ENCODE results near the gene DUOXA1. TPM values are rescaled to one million over a fixed set of nuclear protein-coding genes. Genes with fewer than 3 reads are reported as not detected.

DUOXA1 gene
- polyA plus RNA-seq, 2 of the 4 experiments (the other 2 are of a cell fraction) = 0.18 to 0.23 TPM

DNA sequence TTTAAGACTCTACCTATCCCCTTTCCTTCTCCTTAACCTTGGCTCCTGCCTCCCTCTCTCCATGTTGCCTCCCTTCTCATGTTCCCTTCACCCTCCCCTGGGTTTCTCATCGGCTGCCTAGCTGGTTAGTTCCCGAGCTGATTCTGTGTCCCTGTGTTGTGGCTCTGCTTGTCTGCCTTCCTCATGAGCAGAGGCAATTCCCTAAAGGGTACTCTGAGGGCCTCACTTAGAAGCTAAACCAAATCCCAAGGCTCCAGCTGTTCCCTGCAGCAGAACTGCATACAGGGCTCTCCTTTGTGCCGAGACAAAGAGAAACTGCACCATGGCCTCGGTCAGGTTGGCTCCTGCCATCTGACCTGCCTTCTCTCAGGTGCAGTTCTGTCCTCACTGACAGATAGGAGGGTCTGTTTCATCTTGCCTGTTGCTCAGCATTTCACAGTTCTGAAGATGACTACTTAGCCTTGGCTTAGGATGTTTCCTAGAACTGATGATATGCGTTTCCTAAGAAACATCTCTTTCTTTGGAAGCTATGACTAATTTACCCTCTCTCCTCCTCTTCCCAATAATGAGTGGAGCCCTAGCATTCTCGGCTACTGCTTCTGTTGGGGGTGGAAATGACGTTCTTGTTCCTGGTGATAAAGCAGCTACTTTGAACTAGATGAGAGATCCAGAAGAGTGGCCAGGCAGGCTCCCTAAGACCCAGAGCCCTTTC is 27.2 kb upstream of the DUOXA1 start:
- H3K4me2 ChIP-seq = no peak overlapping the region
- H3K9me3 ChIP-seq = no peaks in the 10 kb centered on the region
- H3K4me3 ChIP-seq = no peak overlapping the region
- FAIRE-seq (no peak), ATAC-seq (no peak), DNase-seq (ENCODE audit: low read depth in 1 of 2, low spot score in 1 of 2) (no peak)
- no peak overlapping the region for H3K27ac ChIP-seq
- H3K4me1 ChIP-seq = no peaks in the 10 kb centered on the region
- ChIA-PET CTCF (interaction anchor here (0.8 to 1.8 kb wide), 4 partner anchors 39 to 301 kb away, joined by 4 to 5 read pairs (median 4); no protein-coding TSS in a partner anchor), POLR2A (no interaction called here)
- 91% methylated on average over 6 of the region's 7 CpGs for WGBS (ENCODE audit: missing lambda C conversion rate)
- TF ChIP-seq, protein P1, sequence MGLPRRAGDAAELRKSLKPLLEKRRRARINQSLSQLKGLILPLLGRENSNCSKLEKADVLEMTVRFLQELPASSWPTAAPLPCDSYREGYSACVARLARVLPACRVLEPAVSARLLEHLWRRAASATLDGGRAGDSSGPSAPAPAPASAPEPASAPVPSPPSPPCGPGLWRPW (IDR thresholded peaks at IDR 0.05) = no peak
- TF ChIP-seq SMC3 (IDR thresholded peaks at IDR 0.05) = no peak
- TF ChIP-seq ZC3H11A (IDR thresholded peaks at IDR 0.05) = no peak
- no peak for TF ChIP-seq MYC (IDR thresholded peaks at IDR 0.05; ENCODE audit: borderline replicate concordance, low read length)
- no peak for TF ChIP-seq ZNF302 (CRISPR knock-in tag; IDR thresholded peaks at IDR 0.05)

DNA sequence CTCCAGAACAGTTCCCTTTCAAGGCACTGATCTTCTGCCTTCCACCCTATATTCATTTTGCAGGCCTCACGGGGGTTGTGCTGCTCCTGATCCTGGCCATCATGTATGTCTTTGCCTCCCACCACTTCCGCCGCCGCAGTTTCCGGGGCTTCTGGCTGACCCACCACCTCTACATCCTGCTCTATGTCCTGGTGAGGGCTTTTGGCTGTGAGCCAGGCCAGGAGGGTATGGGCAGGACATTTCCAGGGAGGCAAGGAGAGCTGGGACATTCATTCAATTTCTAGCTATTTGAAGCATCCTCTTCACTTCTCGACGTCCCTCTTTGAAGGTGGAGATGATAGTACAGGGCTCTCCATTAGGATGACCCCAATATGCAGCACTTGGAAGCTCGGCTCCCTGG is 26.1 kb upstream of the DUOXA1 start:
- no peaks in the 10 kb centered on the region for H3K4me1 ChIP-seq
- ChIA-PET POLR2A (no interaction called here), CTCF (interaction anchor here (1.0 to 1.8 kb wide), 3 partner anchors 38 to 50 kb away, joined by 3 to 5 read pairs (median 5); no protein-coding TSS in a partner anchor)
- no peak overlapping the region for H3K4me2 ChIP-seq
- no peak for TF ChIP-seq SMC3 (IDR thresholded peaks at IDR 0.05)
- no peak for TF ChIP-seq KDM1A (IDR thresholded peaks at IDR 0.05; ENCODE audit: low read depth)
- TF ChIP-seq NR3C1 (IDR thresholded peaks at IDR 0.05) = no peak
- TF ChIP-seq, protein P2, sequence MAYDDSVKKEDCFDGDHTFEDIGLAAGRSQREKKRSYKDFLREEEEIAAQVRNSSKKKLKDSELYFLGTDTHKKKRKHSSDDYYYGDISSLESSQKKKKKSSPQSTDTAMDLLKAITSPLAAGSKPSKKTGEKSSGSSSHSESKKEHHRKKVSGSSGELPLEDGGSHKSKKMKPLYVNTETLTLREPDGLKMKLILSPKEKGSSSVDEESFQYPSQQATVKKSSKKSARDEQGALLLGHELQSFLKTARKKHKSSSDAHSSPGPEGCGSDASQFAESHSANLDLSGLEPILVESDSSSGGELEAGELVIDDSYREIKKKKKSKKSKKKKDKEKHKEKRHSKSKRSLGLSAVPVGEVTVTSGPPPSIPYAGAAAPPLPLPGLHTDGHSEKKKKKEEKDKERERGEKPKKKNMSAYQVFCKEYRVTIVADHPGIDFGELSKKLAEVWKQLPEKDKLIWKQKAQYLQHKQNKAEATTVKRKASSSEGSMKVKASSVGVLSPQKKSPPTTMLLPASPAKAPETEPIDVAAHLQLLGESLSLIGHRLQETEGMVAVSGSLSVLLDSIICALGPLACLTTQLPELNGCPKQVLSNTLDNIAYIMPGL (CRISPR knock-in tag; IDR thresholded peaks at IDR 0.05; ENCODE audit: borderline replicate concordance) = no peak
- TF ChIP-seq MYC (IDR thresholded peaks at IDR 0.05; ENCODE audit: borderline replicate concordance, low read length) = no peak
- TF ChIP-seq GATA3 (IDR thresholded peaks at IDR 0.05; ENCODE audit: borderline replicate concordance) = no peak
- TF ChIP-seq, protein P3, sequence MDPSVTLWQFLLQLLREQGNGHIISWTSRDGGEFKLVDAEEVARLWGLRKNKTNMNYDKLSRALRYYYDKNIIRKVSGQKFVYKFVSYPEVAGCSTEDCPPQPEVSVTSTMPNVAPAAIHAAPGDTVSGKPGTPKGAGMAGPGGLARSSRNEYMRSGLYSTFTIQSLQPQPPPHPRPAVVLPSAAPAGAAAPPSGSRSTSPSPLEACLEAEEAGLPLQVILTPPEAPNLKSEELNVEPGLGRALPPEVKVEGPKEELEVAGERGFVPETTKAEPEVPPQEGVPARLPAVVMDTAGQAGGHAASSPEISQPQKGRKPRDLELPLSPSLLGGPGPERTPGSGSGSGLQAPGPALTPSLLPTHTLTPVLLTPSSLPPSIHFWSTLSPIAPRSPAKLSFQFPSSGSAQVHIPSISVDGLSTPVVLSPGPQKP (IDR thresholded peaks at IDR 0.05; ENCODE audit: low read depth, low read length) = no peak
- TF ChIP-seq, protein P4, sequence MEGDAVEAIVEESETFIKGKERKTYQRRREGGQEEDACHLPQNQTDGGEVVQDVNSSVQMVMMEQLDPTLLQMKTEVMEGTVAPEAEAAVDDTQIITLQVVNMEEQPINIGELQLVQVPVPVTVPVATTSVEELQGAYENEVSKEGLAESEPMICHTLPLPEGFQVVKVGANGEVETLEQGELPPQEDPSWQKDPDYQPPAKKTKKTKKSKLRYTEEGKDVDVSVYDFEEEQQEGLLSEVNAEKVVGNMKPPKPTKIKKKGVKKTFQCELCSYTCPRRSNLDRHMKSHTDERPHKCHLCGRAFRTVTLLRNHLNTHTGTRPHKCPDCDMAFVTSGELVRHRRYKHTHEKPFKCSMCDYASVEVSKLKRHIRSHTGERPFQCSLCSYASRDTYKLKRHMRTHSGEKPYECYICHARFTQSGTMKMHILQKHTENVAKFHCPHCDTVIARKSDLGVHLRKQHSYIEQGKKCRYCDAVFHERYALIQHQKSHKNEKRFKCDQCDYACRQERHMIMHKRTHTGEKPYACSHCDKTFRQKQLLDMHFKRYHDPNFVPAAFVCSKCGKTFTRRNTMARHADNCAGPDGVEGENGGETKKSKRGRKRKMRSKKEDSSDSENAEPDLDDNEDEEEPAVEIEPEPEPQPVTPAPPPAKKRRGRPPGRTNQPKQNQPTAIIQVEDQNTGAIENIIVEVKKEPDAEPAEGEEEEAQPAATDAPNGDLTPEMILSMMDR (IDR thresholded peaks at IDR 0.05) = no peak
- TF ChIP-seq RFX5 (IDR thresholded peaks at IDR 0.05) = no peak
- TF ChIP-seq TFCP2L1 (CRISPR knock-in tag; IDR thresholded peaks at IDR 0.05) = no peak
- TF ChIP-seq, protein P5, sequence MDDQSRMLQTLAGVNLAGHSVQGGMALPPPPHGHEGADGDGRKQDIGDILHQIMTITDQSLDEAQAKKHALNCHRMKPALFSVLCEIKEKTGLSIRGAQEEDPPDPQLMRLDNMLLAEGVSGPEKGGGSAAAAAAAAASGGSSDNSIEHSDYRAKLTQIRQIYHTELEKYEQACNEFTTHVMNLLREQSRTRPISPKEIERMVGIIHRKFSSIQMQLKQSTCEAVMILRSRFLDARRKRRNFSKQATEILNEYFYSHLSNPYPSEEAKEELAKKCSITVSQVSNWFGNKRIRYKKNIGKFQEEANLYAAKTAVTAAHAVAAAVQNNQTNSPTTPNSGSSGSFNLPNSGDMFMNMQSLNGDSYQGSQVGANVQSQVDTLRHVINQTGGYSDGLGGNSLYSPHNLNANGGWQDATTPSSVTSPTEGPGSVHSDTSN (IDR thresholded peaks at IDR 0.05) = no peak
- no peak overlapping the region for H3K4me3 ChIP-seq
- FAIRE-seq (no peak), ATAC-seq (no peak), DNase-seq (ENCODE audit: low read depth in 1 of 2, low spot score in 1 of 2) (no peak)
- WGBS (ENCODE audit: missing lambda C conversion rate) = 95% methylated on average over 8 of the region's 8 CpGs
- no peak overlapping the region for H3K27ac ChIP-seq
- H3K9me3 ChIP-seq = no peaks in the 10 kb centered on the region
